Myocyte (in vitro differentiated cells): ENCODE results near the gene IRS2. TPM values are rescaled to one million over a fixed set of nuclear protein-coding genes. Genes with fewer than 3 reads are reported as not detected.
"Not testable (repeated sequence)": the region's sequence is repeated elsewhere in the genome, so short reads cannot be mapped to it uniquely, and the experiment has no call there.

ENCODE experiments used
- DNase-seq: peaks from one replicate; pipeline ENCODE4 v3.0.0-alpha.2; 2012; ENCODE audit warnings: low read depth
- total RNA-seq: library from RNA; depleted of rRNA; stranded (reverse); fragments of >200 nt; gene quantifications from 2 replicates; pipeline ENCODE4 v1.2.3, GENCODE V29; 2014

Gene IRS2
- total RNA-seq, 1 donor from 2014 or later, result 5.7 TPM

GRCh38 chr13:109732470-109733170 is 53.8 kb downstream of the IRS2 start:
- not testable (repeated sequence) for DNase-seq

DNA sequence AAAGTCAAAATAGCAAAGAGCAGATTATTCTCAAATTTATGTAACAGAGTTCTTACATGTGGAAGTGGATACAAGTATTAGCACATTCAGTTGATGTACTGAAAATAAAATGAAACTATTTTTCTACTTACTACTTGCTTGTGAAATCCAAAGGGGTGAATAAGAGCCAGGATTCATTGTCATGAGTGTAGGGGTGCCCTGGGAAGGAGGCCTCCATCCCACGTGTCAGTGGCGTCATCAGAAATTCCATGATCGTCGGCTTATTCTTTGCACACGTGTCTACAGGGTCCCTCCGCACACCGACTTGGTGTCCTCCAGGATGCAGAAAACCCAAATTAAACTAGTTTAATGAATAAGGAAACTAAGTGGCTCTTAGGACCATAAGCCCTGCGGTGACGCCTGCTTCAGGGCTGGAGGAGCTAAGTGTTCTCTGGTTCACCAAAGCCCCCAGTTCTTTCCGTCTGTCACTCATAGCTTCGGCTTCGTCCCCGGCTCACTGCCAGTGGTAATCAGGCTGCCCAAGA is 55.5 kb downstream of the IRS2 start:
- DNase-seq, result no peak

GRCh38 chr13:109728791-109729731 is 57.3 kb downstream of the IRS2 start:
- no peak for DNase-seq

GRCh38 chr13:109728061-109728460 is 58.3 kb downstream of the IRS2 start:
- DNase-seq, result no peak

DNA sequence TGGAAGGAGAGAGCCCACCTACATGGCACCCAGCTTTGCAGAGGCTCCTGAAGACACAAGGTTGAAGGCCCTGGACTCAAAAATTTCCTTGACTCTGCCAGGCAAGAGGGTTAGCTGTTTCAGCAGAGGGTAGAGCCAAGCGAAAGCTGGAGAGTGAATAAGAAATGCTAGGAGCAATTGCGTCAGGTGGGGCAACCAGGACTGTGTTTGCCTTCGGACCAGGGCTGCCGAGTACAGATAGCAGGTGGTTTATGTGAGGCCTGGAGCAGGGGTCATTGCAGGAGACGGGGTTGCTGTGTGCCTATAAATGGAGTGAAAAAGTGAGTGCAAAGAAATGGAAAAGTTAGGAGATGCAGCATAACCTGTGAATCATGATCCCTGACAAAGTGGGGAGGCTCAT is 59.1 kb downstream of the IRS2 start:
- no peak for DNase-seq

GRCh38 chr13:109725995-109726637 is 60.3 kb downstream of the IRS2 start:
- DNase-seq, result no peak

- DNase-seq, result no peak
Measured at GRCh38 chr13:109725297-109725696, 61.1 kb downstream of the IRS2 start.

DNA sequence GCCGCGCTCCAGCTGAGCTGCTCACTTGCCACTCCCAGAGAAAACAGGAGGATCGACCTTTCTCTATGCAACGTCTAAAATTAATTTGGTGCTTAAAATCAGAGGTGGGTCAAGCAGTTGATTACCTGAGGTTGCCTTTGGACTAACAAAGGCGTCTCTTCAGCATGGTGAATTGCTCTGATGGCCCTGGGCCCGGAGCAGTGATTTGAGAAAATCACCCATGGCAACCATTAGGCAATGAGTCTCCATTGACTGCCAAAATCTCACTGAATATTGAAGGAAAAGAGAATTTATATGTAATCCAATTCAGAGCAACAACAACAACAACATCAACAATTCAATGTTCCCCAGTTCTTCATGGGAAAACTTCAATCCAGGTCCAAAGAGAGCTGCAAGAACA is 61.8 kb downstream of the IRS2 start:
- DNase-seq, result no peak

DNA sequence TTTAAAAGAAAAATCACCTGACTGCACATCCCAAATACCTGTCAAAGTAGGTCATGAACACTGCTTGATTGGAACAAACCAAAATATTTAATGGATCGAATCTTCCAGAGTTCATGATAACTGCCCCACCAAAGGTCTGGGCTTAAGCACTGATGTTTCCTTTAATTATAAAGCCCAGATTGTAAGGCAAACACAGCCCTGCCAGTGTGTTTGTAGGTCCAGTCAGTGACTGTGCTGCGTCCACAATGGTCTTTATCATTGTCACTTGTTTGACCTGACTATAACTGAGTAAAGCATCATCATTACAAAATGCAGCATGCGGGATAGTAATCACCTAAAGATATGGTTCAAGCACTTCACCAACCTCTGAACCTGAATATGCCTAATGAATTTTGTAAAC is 63.3 kb downstream of the IRS2 start:
- DNase-seq, result no peak

- no peak for DNase-seq
Measured at GRCh38 chr13:109722068-109722467, 64.3 kb downstream of the IRS2 start.

GRCh38 chr13:109720758-109721184 is 65.6 kb downstream of the IRS2 start:
- no peak for DNase-seq

DNA sequence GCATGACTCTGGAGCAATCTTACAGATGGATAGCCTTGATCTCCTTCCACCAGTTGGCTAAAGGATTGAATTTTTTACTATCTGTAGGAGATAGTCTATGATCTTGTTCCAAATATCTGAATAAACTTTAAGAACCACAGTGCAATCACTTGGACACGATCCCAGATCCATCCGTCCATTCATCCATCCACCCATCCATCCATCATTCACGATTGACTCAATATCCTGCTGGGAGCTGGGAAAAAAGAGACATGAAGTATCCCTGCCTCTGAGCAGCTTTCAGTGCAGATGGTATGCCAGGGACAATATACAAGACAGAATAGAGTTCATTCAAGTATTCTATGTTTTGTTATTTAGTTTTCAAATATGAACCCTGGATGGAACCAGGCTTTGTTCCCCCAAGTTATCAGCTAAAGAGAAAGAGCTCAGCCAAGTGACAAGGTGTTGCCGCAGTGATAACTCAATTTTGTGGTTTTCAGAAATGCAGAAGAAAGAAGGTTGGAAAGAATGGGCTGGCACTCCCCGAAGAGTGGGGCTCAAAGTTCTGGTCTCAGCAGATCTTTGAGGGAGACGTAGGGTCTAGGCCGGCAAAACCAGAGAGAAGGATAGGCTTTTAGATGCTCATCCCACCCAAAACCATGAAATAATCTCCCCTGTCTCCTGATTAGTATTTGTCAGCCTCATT is 66.3 kb downstream of the IRS2 start:
- DNase-seq, result no peak

GRCh38 chr13:109718726-109719125 is 67.7 kb downstream of the IRS2 start:
- no peak for DNase-seq

DNA sequence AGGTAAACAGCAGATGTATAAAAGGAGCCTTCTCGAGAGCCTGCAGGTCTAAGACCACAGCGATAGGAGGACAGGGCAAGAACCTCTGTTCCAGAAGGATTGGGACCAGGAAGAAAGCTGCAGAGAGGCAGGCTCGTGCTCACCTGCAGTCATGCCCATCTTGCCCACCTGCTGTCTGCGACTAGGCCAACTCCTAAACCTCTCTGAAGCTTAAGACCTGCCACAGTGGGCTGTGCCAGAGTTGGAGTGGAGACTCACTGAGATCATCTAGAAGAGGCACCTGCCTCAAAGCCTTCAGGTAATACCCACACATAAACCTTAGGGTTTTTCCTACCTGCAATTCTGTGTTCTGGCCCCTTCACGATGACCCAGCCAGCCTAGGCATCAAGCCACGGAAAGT is 68.7 kb downstream of the IRS2 start:
- no peak for DNase-seq

DNA sequence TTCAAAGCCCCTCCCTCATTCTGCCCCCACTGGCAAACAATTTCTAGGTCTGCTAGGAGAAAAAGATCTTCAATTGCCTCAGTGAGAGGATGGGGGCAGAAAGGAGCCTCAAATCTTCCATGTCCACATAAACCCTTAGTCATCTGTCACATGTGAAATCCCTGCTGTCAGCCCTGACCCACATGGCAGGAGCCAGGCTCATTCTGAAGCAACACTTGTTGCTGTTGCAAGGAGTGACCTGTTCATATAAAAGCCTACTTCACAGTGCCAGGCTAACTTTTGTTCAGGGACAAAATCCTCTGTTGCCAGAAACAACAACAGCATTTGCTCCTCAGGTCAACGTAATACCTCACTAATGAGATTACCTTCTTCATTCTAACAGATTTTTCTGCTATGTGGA is 70.5 kb downstream of the IRS2 start:
- peak; percentile 57 for DNase-seq

- no peak for DNase-seq
Measured at GRCh38 chr13:109713681-109714080, 72.7 kb downstream of the IRS2 start.

DNA sequence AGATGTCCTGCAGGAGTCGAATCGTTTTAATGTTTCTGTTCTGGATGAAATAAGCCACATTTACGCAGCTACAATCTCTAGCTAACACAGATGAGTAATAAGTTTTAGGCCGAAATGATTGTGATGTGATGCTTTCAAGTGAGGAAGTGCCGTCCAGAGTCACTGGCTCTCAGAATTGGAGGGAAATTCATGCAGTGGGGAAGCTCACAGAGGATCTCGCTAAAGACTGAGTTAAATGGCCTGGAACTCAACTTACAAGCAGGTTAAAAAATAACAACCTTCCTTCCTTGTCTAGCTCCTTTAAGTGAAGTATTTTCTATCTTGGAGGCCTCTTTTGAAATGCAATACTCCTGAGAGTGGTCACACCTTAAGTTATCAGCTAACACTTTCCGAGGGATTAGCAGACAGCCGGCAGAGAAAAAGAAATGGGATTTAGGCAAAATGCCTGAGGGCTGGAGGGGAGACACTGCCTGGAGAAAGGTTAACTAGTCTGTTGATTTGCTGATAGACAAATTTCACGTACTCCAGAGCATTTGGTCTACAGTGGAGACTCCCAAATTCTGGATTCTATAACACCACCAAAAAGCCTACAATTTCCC is 74.2 kb downstream of the IRS2 start:
- no peak for DNase-seq

DNA sequence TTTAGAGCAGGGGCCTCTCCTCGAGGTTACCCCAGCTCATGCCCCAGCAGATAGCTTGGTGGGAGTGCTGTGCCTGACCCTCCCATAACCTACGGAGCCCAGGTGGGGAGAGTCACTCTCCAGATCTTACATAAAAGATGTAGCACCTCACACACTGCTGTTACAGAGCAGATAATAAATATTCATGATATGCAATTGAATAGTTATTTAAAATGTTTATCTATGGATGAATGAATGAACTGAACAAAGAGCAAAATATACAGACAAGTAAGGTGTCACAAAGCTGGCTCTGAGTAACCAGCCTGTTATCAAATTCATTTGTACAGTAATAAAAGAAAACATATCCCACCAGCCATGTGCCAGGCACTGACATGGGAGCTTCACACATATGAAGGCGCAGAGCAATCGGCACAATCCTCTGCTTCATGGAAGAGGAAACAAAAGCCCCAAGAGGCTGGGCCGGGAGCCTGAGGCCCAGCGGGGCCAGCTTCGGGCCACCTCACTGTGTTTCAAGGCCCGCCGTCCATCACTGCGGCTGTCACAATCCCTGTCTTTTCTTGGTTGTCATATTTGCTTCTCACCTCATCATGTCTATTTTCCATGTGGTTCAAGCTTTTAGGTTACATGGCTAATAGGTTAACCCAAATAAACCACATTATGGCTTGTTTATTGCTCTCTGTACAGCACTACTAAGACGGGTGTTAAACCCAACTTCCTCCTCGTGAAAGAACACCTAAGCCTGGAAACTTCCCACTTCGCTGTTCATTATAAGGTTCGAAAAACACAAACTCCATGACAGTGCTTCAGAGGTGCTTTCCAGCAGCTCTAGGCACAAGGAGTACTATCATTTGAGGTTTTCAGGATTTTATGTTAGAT is 78.4 kb downstream of the IRS2 start:
- DNase-seq, result no peak

GRCh38 chr13:109707044-109707741 is 79.2 kb downstream of the IRS2 start:
- DNase-seq, result no peak
